Activated B cell treated with CpG ODN at 0.5 μM for 24 hours (primary cell): ENCODE measurements around the gene CFAP100. TPM values are rescaled to one million over a fixed set of nuclear protein-coding genes. Genes with fewer than 3 reads are reported as not detected.

Source experiments
- ATAC-seq: fragments of 200-7000 bp; cut with Tn5 transposase; one replicate; pipeline ENCODE4 v1.10.0; 2021; ENCODE audit warnings: low read depth, mild to moderate bottlenecking, moderate library complexity
- CTCF ChIA-PET: fragments of 350-600 bp; sonication (Branson Sonifier 250); formaldehyde crosslinking; loops from one replicate; lab custom pipeline; 2021; ENCODE audit warnings: antibody characterized with exemption; lab: Charles Lee
- POLR2A ChIA-PET: fragments of 350-600 bp; sonication (Branson Sonifier 250); formaldehyde crosslinking; loops from one replicate; lab custom pipeline; 2021; ENCODE audit warnings: antibody characterized with exemption; lab: Charles Lee
- DNase-seq: peaks from one replicate; pipeline ENCODE4 v3.0.0; 2022
- H3K27ac Mint-ChIP-seq: one replicate; pipeline ENCODE4 v1.8.0; 2020; ENCODE audit warnings: mixed read lengths
- H3K27me3 Mint-ChIP-seq: one replicate; pipeline ENCODE4 v1.8.0; 2021; ENCODE audit warnings: mixed read lengths
- H3K36me3 Mint-ChIP-seq: one replicate; pipeline ENCODE4 v1.8.0; 2021; ENCODE audit warnings: low read depth, mixed read lengths
- H3K4me1 Mint-ChIP-seq: one replicate; pipeline ENCODE4 v1.8.0; 2021; ENCODE audit warnings: mixed read lengths
- H3K4me3 Mint-ChIP-seq: one replicate; pipeline ENCODE4 v1.8.0; 2020; ENCODE audit warnings: mild to moderate bottlenecking, mixed read lengths
- H3K9me3 Mint-ChIP-seq: one replicate; pipeline ENCODE4 v1.8.0; 2020; ENCODE audit warnings: mixed read lengths
- CTCF ChIP-seq: fragments of 200-600 bp; IDR thresholded peaks from one replicate; pipeline ENCODE4 v1.8.0; 2022; ENCODE audit warnings: antibody characterized with exemption, mild to moderate bottlenecking
- intact Hi-C: fragments of 100-400 bp; cut with micrococcal nuclease; formaldehyde crosslinking; loops from one replicate; pipeline ENCODE4 v1.15.1; 2024
- total RNA-seq: library from RNA; stranded (reverse); gene quantifications from 2 replicates; pipeline ENCODE4 v1.2.3, GENCODE V29; 2022

CFAP100 gene
- total RNA-seq, 1 donor from 2014 or later: not detected

- Mint-ChIP-seq H3K36me3 (peaks cover 15% of the 10 kb centered on the region), H3K4me3 (no peak overlapping the region), H3K27me3 (no peaks in the 10 kb centered on the region), H3K27ac (no peak overlapping the region), H3K9me3 (peaks cover 19% of the 10 kb centered on the region), H3K4me1 (peaks cover 2% of the 10 kb centered on the region)
- no peak for ATAC-seq
- CTCF ChIA-PET: no interaction called here
- POLR2A ChIA-PET: no interaction called here
- intact Hi-C loops: no loop called here
- no peak for TF ChIP-seq CTCF
- no peak for DNase-seq
Observed at GRCh38 chr3:126423191-126424038, 28.7 kb downstream of the CFAP100 start.

- no peak for TF ChIP-seq CTCF
- ChIA-PET POLR2A (no interaction called here), CTCF (no interaction called here)
- DNase-seq (no peak), ATAC-seq (no peak)
- Mint-ChIP-seq H3K9me3 (peaks cover 19% of the 10 kb centered on the region), H3K36me3 (peaks cover 15% of the 10 kb centered on the region), H3K27ac (no peak overlapping the region), H3K27me3 (no peaks in the 10 kb centered on the region), H3K4me3 (no peak overlapping the region), H3K4me1 (peaks cover 2% of the 10 kb centered on the region)
- intact Hi-C loops: no loop called here
Observed at GRCh38 chr3:126424039-126424717, 29.5 kb downstream of the CFAP100 start.

GRCh38 chr3:126424751-126425150, 30.0 kb downstream of the CFAP100 start:
- Mint-ChIP-seq H3K4me3 (no peak overlapping the region), H3K27ac (no peak overlapping the region), H3K27me3 (no peaks in the 10 kb centered on the region), H3K36me3 (peaks cover 15% of the 10 kb centered on the region), H3K9me3 (peaks cover 19% of the 10 kb centered on the region), H3K4me1 (peaks cover 2% of the 10 kb centered on the region)
- DNase-seq (no peak), ATAC-seq (no peak)
- no peak for TF ChIP-seq CTCF
- ChIA-PET POLR2A (no interaction called here), CTCF (no interaction called here)
- intact Hi-C loops: no loop called here

- Mint-ChIP-seq H3K9me3 (peaks cover 11% of the 10 kb centered on the region), H3K36me3 (peaks cover 29% of the 10 kb centered on the region), H3K27me3 (no peaks in the 10 kb centered on the region), H3K4me1 (no peaks in the 10 kb centered on the region), H3K4me3 (no peak overlapping the region), H3K27ac (no peak overlapping the region)
- intact Hi-C loops: no loop called here
- no peak for ATAC-seq
- CTCF ChIA-PET: no interaction called here
- POLR2A ChIA-PET: no interaction called here
- TF ChIP-seq CTCF: no peak
- DNase-seq: no peak
Observed at GRCh38 chr3:126431103-126431534, 36.4 kb downstream of the CFAP100 start.

GRCh38 chr3:126432361-126433104, 37.8 kb downstream of the CFAP100 start:
- intact Hi-C loops: no loop called here
- no peaks in the 10 kb centered on the region for H3K4me1 Mint-ChIP-seq
- H3K4me3 Mint-ChIP-seq: no peak overlapping the region
- POLR2A ChIA-PET: no interaction called here
- DNase-seq: no peak
- no peak for TF ChIP-seq CTCF
- H3K9me3 Mint-ChIP-seq: peaks cover 4% of the 10 kb centered on the region
- ATAC-seq: no peak
- H3K36me3 Mint-ChIP-seq: peaks cover 36% of the 10 kb centered on the region
- CTCF ChIA-PET: no interaction called here
- no peaks in the 10 kb centered on the region for H3K27me3 Mint-ChIP-seq
- no peak overlapping the region for H3K27ac Mint-ChIP-seq
